ENCODE measurements around the gene LAMB4. TPM values are rescaled to one million over a fixed set of nuclear protein-coding genes. Genes with fewer than 3 reads are reported as not detected.

Gene LAMB4
- total and polyA plus RNA-seq, 2 of the 8 experiments (the other 6 are each of a cell fraction or from before 2014, with no cell fraction given): not detected

DNA sequence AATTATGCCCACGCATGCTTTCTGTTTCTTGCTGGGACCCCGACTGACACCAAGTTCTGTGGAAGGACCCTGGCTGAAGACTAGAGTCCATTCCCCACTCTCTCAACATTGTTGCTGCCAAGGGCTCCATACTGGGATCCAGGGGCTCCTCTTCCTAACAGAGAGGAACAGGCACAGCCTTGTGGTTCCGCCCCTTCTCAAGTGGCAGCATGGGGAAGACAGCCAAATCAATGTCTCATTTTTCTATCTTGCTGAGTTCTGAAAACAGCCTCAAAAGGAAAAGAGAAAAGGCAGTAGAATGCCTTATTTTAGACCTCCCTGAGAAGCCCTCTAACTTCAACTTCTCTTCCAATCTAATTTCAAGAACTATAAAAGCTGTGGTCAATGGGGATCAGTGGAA lies 103.5 kb downstream of the LAMB4 start (continued):
- TF ChIP-seq ZNF274 (IDR thresholded peaks at IDR 0.05; ENCODE audit: borderline replicate concordance, extremely low read depth, low read length): no peak

Data from H1 (cell line).